Muscle of leg (tissue), 11 donors: ENCODE data around the gene SRPK3. TPM values are rescaled to one million over a fixed set of nuclear protein-coding genes. Genes with fewer than 3 reads are reported as not detected.
"Not testable (repeated sequence)": the region's sequence is repeated elsewhere in the genome, so short reads cannot be mapped to it uniquely, and the experiment has no call there.

Source experiments
- DNase-seq: peaks from one replicate; pipeline ENCODE4 v3.0.0; 2013
- H3K27ac ChIP-seq: one replicate; pipeline ENCODE4 v1.5.1; 2013; ENCODE audit warnings: mild to moderate bottlenecking, low read length, control low read depth
- H3K27me3 ChIP-seq: one replicate; pipeline ENCODE4 v1.6.1; 2013; ENCODE audit warnings: low read length; ENCODE audit not compliant: control insufficient read depth, insufficient read depth
- H3K36me3 ChIP-seq: one replicate; pipeline ENCODE4 v1.6.1; 2013; ENCODE audit warnings: low read length; ENCODE audit not compliant: control insufficient read depth, insufficient read depth
- H3K4me1 ChIP-seq: one replicate; pipeline ENCODE4 v1.6.1; 2013; ENCODE audit warnings: low read length; ENCODE audit not compliant: control insufficient read depth, insufficient read depth
- H3K4me3 ChIP-seq: one replicate; pipeline ENCODE4 v1.5.1; 2013; ENCODE audit warnings: low read length, control low read depth
- H3K9me3 ChIP-seq: replicated peaks from 2 replicates; pipeline ENCODE4 v1.6.1; 2013; ENCODE audit warnings: low read depth, low read length; ENCODE audit not compliant: control insufficient read depth
- WGBS: methylation state at CpG from one replicate; pipeline ENCODE4 v1.1.5; 2013; ENCODE audit warnings: missing lambda C conversion rate; ENCODE audit not compliant: insufficient coverage; 5-methylcytosine and 5-hydroxymethylcytosine counted together
- polyA plus RNA-seq, 8 donors: library from polyadenylated mRNA; unstranded; fragments of 120-200 nt; gene quantifications; one replicate each; pipeline versions ENCODE4 v1.2.1 to v1.2.3, GENCODE V29; 2013; ENCODE audit warnings: inconsistent platforms in 1 of 8, low replicate concordance in 1 of 8; ENCODE audit not compliant: insufficient read length in 8 of 8, insufficient read depth in 1 of 8
- total RNA-seq: library from RNA; stranded (reverse); fragments of 120-200 nt; gene quantifications from one replicate; pipeline ENCODE4 v1.2.4, GENCODE V29; 2013

Gene SRPK3
- total and polyA plus RNA-seq, 9 donors = 145 to 273 (median 218) TPM

- H3K36me3 ChIP-seq = peaks cover 3% of the 10 kb centered on the region
These were observed 44.6 kb upstream of the SRPK3 start for GRCh38 chrX:153736071-153736820.

GRCh38 chrX:153736871-153737441 is 43.9 kb upstream of the SRPK3 start:
- Histone ChIP-seq H3K4me1 (peaks cover 4% of the 10 kb centered on the region), H3K27ac (no peak overlapping the region), H3K9me3 (peaks cover 2% of the 10 kb centered on the region), H3K4me3 (no peak overlapping the region), H3K36me3 (peaks cover 3% of the 10 kb centered on the region), H3K27me3 (no peaks in the 10 kb centered on the region)
- no peak for DNase-seq
- 74% methylated on average over 8 of the region's 15 CpGs for WGBS

More at GRCh38 chrX:153736071-153736820, 44.6 kb upstream of the SRPK3 start:
- peaks cover 4% of the 10 kb centered on the region for H3K4me1 ChIP-seq
- H3K27me3 ChIP-seq = no peaks in the 10 kb centered on the region
- H3K27ac ChIP-seq = no peak overlapping the region
- DNase-seq = no peak
- peaks cover 2% of the 10 kb centered on the region for H3K9me3 ChIP-seq
- no peak overlapping the region for H3K4me3 ChIP-seq
- 80% methylated on average over 23 of the region's 30 CpGs for WGBS

DNA sequence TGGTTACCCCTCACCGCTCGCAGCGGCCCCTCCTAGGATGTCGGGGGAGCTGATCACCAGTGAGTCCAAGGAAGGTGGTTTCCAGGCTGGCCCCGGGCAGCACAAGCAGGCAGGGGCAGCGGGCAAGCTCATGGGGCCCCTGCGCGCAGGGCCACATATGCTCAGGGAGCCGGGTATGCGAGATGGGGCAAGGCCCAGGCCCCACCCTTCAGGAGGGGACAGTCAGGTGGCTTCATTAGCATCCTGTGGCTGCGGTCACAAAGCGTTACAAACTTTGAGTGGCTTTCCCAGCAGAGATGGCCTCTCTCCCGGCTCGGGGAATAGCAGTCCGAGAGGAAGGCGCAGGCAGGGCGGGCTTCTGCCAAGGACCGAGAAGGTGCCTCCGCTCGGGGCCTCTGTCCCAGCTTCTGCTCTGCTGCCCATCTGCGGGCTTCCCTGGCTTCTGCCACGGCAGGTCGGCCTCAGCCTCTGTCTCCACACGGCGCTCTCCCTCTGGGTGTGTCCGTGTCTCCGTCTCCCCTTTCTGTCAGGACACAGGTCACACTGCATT is 42.7 kb upstream of the SRPK3 start:
- H3K27me3 ChIP-seq = no peaks in the 10 kb centered on the region
- H3K27ac ChIP-seq = no peak overlapping the region
- no peak overlapping the region for H3K4me3 ChIP-seq
- peaks cover 6% of the 10 kb centered on the region for H3K4me1 ChIP-seq
- no peak for DNase-seq
- H3K36me3 ChIP-seq = peaks cover 3% of the 10 kb centered on the region
- H3K9me3 ChIP-seq = peaks cover 2% of the 10 kb centered on the region
- WGBS = 87% methylated on average over 25 of the region's 27 CpGs

DNA sequence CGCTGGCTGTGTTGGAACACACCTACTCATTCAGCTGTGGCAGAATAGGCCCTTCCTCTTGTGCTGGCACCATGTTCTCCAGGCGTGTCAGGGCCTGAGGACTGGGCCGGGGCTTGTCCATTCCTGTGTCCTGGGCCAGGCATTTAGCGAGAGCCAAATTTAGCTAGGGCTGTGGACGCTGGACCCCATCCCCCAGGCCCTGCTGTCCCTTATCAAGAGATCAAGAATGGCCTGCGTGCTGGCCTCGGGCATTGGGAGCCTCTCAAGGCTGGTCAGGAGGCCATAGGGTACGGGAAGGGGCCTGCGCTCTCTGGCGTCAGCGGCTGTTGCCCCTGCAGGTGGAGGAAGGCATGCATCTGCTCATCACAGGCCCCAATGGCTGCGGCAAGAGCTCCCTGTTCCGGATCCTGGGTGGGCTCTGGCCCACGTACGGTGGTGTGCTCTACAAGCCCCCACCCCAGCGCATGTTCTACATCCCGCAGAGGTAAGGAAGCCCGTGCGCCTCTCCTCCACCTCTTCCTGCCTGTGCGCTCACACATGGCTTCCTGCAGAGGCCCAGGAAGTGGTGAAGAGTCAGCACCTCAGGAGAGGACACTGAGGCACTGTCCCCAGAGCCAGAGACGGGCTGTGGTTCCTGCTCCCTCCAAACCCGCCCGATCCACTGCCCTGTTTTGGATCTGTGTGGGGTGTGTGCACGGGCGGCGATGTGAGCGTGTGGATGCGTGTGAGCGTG is 40.9 kb upstream of the SRPK3 start:
- peaks cover 3% of the 10 kb centered on the region for H3K36me3 ChIP-seq
- WGBS = 80% methylated on average over 20 of the region's 29 CpGs
- peaks cover 1% of the 10 kb centered on the region for H3K9me3 ChIP-seq
- H3K4me3 ChIP-seq = no peak overlapping the region
- no peaks in the 10 kb centered on the region for H3K27me3 ChIP-seq
- H3K4me1 ChIP-seq = peaks cover 20% of the 10 kb centered on the region
- no peak for DNase-seq
- H3K27ac ChIP-seq = no peak overlapping the region

- no peaks in the 10 kb centered on the region for H3K9me3 ChIP-seq
- H3K4me1 ChIP-seq = peaks cover 20% of the 10 kb centered on the region
- 85% methylated on average over 13 of the region's 16 CpGs for WGBS
- H3K27me3 ChIP-seq = no peaks in the 10 kb centered on the region
- no peaks in the 10 kb centered on the region for H3K36me3 ChIP-seq
- H3K4me3 ChIP-seq = no peak overlapping the region
- no peak for DNase-seq
- no peak overlapping the region for H3K27ac ChIP-seq
These were observed 40.1 kb upstream of the SRPK3 start for GRCh38 chrX:153740631-153741222.

DNA sequence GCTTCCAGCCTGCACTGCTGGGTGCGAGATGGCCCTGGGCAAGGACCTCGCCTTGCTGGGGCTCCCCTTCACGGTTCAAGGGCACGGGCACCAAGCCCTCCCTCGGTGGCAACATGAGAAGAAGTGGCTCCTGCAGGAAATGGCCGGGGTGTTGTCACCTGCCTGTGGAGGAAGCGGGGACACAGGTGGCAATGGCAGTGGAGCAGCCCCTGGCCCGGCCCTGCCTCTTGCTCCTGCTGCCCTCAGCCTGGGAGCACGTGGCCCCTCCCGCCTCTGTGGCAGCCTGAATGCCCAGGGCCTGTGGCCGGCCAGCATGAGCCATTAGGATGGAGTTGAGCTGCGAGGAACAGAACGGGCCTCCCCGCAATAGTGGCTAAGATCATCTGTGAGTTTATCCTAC is 39.4 kb upstream of the SRPK3 start:
- Histone ChIP-seq H3K36me3 (no peaks in the 10 kb centered on the region), H3K27me3 (no peaks in the 10 kb centered on the region), H3K27ac (no peak overlapping the region), H3K4me1 (peaks cover 19% of the 10 kb centered on the region), H3K9me3 (no peaks in the 10 kb centered on the region), H3K4me3 (no peak overlapping the region)
- WGBS = 88% methylated on average over 10 of the region's 14 CpGs
- DNase-seq = no peak

DNA sequence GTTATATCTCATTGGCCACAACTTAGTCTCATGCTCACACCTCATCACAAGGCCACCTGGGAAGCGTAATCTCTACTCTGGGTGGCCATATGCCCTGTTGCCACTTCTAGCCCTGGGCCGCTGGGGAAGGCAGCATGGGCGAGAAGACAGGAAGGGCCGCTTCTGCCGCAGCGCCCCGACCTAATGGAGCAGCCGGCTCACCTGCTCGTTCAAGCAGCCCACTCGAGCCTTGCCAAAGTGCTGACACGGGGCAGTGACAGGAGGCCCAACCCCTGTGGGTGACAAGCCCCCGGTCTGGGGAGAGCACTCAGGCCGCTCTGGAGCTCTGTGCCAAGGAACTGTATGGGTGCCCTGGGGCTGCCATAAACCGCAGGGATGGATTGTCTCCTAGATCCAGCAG is 38.7 kb upstream of the SRPK3 start:
- not testable (repeated sequence) for DNase-seq, H3K27ac ChIP-seq, H3K4me3 ChIP-seq, H3K9me3 ChIP-seq, H3K36me3 ChIP-seq, H3K27me3 ChIP-seq
- WGBS = 96% methylated on average over 12 of the region's 14 CpGs
- peaks cover 16% of the 10 kb centered on the region for H3K4me1 ChIP-seq

DNA sequence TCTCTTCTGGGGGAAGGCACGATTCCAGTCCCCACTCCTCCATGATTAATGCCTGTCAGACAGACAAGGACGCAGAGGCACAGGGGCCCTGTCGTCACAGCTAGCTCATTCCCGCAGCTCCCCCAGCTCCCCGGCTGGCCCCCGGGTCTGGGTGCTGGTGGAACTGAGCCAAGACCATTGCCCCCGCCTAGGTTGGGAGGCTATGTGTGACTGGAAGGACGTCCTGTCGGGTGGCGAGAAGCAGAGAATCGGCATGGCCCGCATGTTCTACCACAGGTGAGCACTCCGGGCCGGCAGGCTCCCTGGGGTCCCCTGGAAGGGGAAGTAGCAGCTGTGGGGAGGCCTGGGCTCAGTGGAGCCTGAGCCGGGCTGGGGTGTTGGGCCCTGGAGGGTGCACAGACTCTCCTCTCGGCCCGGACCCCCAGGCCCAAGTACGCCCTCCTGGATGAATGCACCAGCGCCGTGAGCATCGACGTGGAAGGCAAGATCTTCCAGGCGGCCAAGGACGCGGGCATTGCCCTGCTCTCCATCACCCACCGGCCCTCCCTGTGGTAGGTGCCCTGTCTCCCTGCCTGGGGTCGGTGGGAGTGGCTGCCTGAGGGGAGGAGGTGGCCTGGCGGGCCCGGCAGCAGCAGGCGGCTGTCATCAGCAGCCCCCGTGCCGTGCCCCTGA is 37.9 kb upstream of the SRPK3 start:
- H3K36me3 ChIP-seq, DNase-seq, H3K27me3 ChIP-seq: not testable (repeated sequence)

DNA sequence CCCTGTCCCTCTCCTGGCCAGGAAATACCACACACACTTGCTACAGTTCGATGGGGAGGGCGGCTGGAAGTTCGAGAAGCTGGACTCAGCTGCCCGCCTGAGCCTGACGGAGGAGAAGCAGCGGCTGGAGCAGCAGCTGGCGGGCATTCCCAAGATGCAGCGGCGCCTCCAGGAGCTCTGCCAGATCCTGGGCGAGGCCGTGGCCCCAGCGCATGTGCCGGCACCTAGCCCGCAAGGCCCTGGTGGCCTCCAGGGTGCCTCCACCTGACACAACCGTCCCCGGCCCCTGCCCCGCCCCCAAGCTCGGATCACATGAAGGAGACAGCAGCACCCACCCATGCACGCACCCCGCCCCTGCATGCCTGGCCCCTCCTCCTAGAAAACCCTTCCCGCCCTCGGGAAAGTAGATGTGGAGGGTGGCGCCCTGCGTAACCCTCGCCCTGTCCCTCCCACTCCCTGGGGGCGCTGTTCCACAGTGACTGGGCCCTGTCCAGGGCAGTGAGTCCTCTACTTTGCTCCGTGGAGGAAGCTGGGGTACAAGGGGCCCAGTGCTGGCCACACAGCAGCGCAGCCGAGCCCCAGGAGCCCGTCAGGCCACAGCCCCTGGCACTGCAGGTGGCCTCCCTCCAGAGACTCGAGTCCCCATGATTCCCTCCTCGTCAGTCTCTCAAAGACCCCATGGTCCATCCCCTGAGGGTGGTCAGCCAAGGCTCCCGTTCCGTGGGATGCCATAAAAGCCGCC is 37.2 kb upstream of the SRPK3 start:
- H3K27ac ChIP-seq = not testable (repeated sequence)
- peaks cover 16% of the 10 kb centered on the region for H3K4me1 ChIP-seq
- WGBS = 33% methylated on average over 8 of the region's 35 CpGs

More for the DNA sequence above, 37.9 kb upstream of the SRPK3 start:
- peaks cover 16% of the 10 kb centered on the region for H3K4me1 ChIP-seq
- H3K9me3 ChIP-seq, H3K4me3 ChIP-seq, H3K27ac ChIP-seq: not testable (repeated sequence)
- 75% methylated on average over 6 of the region's 32 CpGs for WGBS

More for the DNA sequence above, 37.2 kb upstream of the SRPK3 start:
- not testable (repeated sequence) for H3K36me3 ChIP-seq, H3K27me3 ChIP-seq, DNase-seq, H3K4me3 ChIP-seq, H3K9me3 ChIP-seq
